Naive B cell (primary cell): Measurements from ENCODE around the gene OR10H4. TPM values are rescaled to one million over a fixed set of nuclear protein-coding genes. Genes with fewer than 3 reads are reported as not detected.

Experiments used
- ATAC-seq, 2 donors: fragments of 150-1000 bp; cut with Tn5 transposase; 2 replicates each; pipeline ENCODE4 v1.10.0; 2021; ENCODE audit warnings: low read depth in 2 of 2, mild to moderate bottlenecking in 2 of 2, moderate library complexity in 2 of 2
- DNase-seq: peaks from one replicate; pipeline ENCODE4 v3.0.0; 2022
- H3K27ac Mint-ChIP-seq, 6 donors: one replicate each; pipeline ENCODE4 v1.8.0; 2020 to 2022; ENCODE audit warnings: mild to moderate bottlenecking in 6 of 6, mixed read lengths in 6 of 6, moderate library complexity in 5 of 6, inconsistent platforms in 2 of 6
- H3K27me3 Mint-ChIP-seq, 3 donors: one replicate each; pipeline ENCODE4 v1.8.0; 2021 to 2022; ENCODE audit warnings: mixed read lengths in 3 of 3, mild to moderate bottlenecking in 1 of 3
- H3K36me3 Mint-ChIP-seq, 2 donors: one replicate each; pipeline ENCODE4 v1.8.0; 2020 to 2022; ENCODE audit warnings: mixed read lengths in 2 of 2, inconsistent platforms in 1 of 2, mild to moderate bottlenecking in 1 of 2
- H3K4me1 Mint-ChIP-seq, 3 donors: one replicate each; pipeline ENCODE4 v1.8.0; 2020 to 2022; ENCODE audit warnings: mixed read lengths in 3 of 3, inconsistent platforms in 1 of 3, mild to moderate bottlenecking in 1 of 3, moderate library complexity in 1 of 3
- H3K4me3 Mint-ChIP-seq, 8 donors: one replicate each; pipeline ENCODE4 v1.8.0; 2020 to 2022; ENCODE audit warnings: mild to moderate bottlenecking in 8 of 8, mixed read lengths in 8 of 8, moderate library complexity in 8 of 8, inconsistent platforms in 2 of 8
- H3K9me3 Mint-ChIP-seq, 7 donors: one replicate each; pipeline ENCODE4 v1.8.0; 2020 to 2022; ENCODE audit warnings: mixed read lengths in 7 of 7, mild to moderate bottlenecking in 5 of 7, inconsistent platforms in 2 of 7, moderate library complexity in 1 of 7
- polyA plus RNA-seq, 6 donors: library from polyadenylated mRNA; unstranded; fragments of 300-500 nt; fragmentation: Illumina TruSeq; gene quantifications; one replicate each; pipeline ENCODE4 v1.2.3, GENCODE V29; 2021; ENCODE audit warnings: low read depth in 6 of 6

OR10H4 gene
- polyA plus RNA-seq, 6 donors from 2014 or later, result not detected

GRCh38 chr19:15995536-15995935 lies 46.7 kb downstream of the OR10H4 start:
- H3K4me3 Mint-ChIP-seq, result no peak overlapping the region
- H3K27me3 Mint-ChIP-seq, result peaks cover 25 to 36% (median 33%) of the 10 kb centered on the region in 3 donors
- peaks cover 5 to 27% (median 8%) of the 10 kb centered on the region in 7 donors for H3K9me3 Mint-ChIP-seq
- no peak overlapping the region for H3K27ac Mint-ChIP-seq
- peaks cover 9 to 12% of the 10 kb centered on the region in 2 donors for H3K36me3 Mint-ChIP-seq
- ATAC-seq (no peak), DNase-seq (no peak)
- peaks cover 0 to 1% (median 0%) of the 10 kb centered on the region in 3 donors for H3K4me1 Mint-ChIP-seq

- peaks cover 0 to 5% of the 10 kb centered on the region in 2 donors for H3K36me3 Mint-ChIP-seq
- H3K4me3 Mint-ChIP-seq, result no peak overlapping the region
- peaks cover 0 to 18% (median 8%) of the 10 kb centered on the region in 3 donors for H3K27me3 Mint-ChIP-seq
- DNase-seq, result no peak
- peaks cover 16 to 24% (median 23%) of the 10 kb centered on the region in 3 donors for H3K4me1 Mint-ChIP-seq
- H3K9me3 Mint-ChIP-seq, result peaks cover 0 to 18% (median 3%) of the 10 kb centered on the region in 7 donors
- H3K27ac Mint-ChIP-seq, result no peak overlapping the region
- ATAC-seq, result no peak
Measured at GRCh38 chr19:15998166-15998565, 49.4 kb downstream of the OR10H4 start.

Other genes with a start within 250 kb of the OR10H4 start
- gene OR10H2, start 221.0 kb upstream of the OR10H4 start, polyA plus RNA-seq, result not detected
- not detected for gene OR10H3, start 211.0 kb upstream of the OR10H4 start, polyA plus RNA-seq
- not detected for gene OR10H5, start 161.3 kb upstream of the OR10H4 start, polyA plus RNA-seq
- gene OR10H1, start 133.3 kb upstream of the OR10H4 start, polyA plus RNA-seq, result not detected
- not detected for gene CYP4F2, start 50.9 kb upstream of the OR10H4 start, polyA plus RNA-seq
- not detected for gene CYP4F11, start 14.5 kb upstream of the OR10H4 start, polyA plus RNA-seq
- gene TPM4, start 127.5 kb downstream of the OR10H4 start, polyA plus RNA-seq, result 10 to 100 TPM; 53.6 to 85.7 (median 76.7) TPM
- gene RAB8A, start 162.9 kb downstream of the OR10H4 start, polyA plus RNA-seq, result 100 to 1,000 TPM in 5 of 6 donors, 10 to 100 TPM in 1; 98.8 to 134 (median 112) TPM
- 10 to 100 TPM; 25.7 to 53.2 (median 40.1) TPM for gene HSH2D, start 194.7 kb downstream of the OR10H4 start, polyA plus RNA-seq
- gene CIB3, start 224.5 kb downstream of the OR10H4 start, polyA plus RNA-seq, result not detected
- gene FAM32A, start 236.4 kb downstream of the OR10H4 start, polyA plus RNA-seq, result 100 to 1,000 TPM; 123 to 235 (median 155) TPM
- 100 to 1,000 TPM; 121 to 135 (median 122) TPM for gene AP1M1, start 248.9 kb downstream of the OR10H4 start, polyA plus RNA-seq